GM15510 (cell line): ENCODE measurements around the gene PLIN5.

ENCODE experiments used
- POLR2A ChIP-seq: IDR thresholded peaks from 3 replicates; pipeline ENCODE4 v1.6.1; 2011; ENCODE audit warnings: borderline replicate concordance; ENCODE audit not compliant: insufficient read length; ENCODE audit errors: extremely low read depth

The PLIN5 gene

GRCh38 chr19:4500841-4501591, 34.0 kb downstream of the PLIN5 start:
- TF ChIP-seq POLR2A = no peak

DNA sequence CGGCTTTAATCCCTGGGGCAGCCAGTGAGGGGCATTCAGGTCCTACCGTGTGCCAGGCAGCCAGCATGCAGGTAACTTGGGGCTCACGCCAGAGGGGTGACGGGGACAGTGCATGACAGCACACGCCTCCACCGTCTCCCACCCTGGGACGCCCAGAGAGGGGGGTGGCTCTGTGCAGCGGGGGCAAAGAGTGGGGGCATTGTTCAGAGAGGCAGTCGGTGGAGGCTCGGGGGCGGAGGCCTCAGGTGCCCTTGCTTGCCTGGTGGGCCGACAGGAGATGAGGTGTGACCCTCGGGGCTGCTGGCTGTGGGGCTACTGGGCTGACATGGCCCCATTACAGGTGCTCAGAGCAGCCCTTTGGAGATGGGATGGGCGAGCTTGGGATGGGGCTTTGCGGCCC, 35.2 kb downstream of the PLIN5 start:
- TF ChIP-seq POLR2A = no peak

- no peak for TF ChIP-seq POLR2A
Observed at GRCh38 chr19:4499318-4499717, 35.7 kb downstream of the PLIN5 start.

- no peak for TF ChIP-seq POLR2A
Observed at GRCh38 chr19:4498694-4499093, 36.3 kb downstream of the PLIN5 start.

GRCh38 chr19:4497770-4498389, 37.1 kb downstream of the PLIN5 start:
- TF ChIP-seq POLR2A = no peak

GRCh38 chr19:4496304-4496703, 38.7 kb downstream of the PLIN5 start:
- no peak for TF ChIP-seq POLR2A

DNA sequence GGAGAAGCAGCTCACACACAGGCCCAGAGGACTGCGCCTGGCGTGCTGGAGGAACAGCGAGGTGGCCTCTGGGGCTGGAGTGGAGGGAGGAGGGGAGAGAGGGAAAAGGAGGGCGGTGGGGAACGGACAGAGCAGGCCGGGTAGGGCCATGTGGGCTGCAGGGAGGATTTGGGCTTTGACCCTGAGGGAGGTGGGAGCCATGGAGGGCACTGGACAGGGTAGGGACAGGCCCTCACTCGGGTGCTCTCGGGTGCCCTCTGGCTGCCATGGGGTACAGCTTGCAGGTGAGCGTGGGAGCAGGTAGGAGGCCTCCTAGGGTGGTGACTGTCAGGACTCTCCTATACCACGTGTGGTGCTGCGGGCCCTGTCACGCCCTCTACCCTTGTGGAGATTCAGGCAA, 39.6 kb downstream of the PLIN5 start:
- no peak for TF ChIP-seq POLR2A

- TF ChIP-seq POLR2A = no peak
Observed at GRCh38 chr19:4494691-4495064, 40.3 kb downstream of the PLIN5 start.

DNA sequence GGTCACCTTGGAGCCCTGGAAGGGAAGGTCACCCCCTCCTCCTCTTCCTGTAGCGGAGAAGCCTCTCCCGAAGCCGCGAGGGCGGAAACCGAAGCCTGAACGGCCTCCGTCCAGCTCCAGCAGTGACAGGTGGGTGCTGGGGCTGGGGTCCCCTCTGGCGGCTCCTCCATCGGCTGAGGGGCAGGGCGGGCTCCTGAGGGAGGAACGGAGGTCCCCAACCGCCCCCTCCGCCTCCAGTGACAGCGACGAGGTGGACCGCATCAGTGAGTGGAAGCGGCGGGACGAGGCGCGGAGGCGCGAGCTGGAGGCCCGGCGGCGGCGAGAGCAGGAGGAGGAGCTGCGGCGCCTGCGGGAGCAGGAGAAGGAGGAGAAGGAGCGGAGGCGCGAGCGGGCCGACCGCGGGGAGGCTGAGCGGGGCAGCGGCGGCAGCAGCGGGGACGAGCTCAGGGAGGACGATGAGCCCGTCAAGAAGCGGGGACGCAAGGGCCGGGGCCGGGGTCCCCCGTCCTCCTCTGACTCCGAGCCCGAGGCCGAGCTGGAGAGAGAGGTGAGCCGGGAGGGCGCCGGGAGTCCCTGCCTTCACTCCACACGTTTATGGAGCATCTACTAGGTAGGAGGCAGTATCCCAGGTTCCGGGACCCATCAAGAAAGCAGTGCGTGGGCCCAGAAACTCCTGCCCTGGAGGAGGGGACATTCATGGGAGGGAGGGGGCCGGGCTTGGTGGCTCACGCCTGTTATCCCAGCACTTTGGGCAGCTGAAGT, 40.9 kb downstream of the PLIN5 start:
- no peak for TF ChIP-seq POLR2A

DNA sequence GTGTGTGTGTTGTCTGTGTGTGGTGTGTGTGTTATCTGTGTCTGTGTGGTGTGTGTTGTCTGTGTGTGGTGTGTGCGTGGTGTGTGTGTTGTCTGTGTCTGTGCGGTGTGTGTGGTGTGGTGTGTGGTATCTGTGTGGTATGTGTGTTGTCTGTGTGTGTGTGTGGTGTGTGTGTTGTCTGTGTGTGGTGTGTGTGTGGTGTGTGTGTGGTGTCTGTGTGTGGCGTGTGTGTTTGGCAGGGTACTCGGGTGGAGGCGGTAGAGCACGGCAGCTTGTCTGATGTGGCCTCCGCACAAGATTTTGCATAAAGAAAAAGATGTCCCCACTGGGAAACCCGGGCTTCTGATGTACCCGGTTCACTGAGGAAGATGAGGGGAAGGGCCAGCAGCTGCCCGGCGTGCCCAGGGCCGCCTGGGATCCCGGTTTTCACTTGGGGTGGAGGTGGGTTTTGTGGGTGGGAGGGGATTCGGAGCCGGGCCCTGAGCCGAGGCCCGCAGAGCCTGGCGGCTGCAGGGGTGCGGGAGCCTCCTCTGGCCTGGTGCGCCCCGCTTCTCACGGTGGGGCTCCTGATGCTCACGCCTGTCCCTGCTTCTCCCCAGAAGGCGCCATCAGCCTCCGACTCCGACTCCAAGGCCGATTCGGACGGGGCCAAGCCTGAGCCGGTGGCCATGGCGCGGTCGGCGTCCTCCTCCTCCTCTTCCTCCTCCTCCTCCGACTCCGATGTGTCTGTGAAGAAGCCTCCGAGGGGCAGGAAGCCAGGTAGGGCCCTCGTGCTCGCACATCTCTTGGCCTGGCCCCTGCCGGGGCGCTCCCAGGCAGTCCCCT, 41.7 kb downstream of the PLIN5 start:
- TF ChIP-seq POLR2A = no peak

- no peak for TF ChIP-seq POLR2A
Observed at GRCh38 chr19:4492337-4493103, 42.5 kb downstream of the PLIN5 start.

DNA sequence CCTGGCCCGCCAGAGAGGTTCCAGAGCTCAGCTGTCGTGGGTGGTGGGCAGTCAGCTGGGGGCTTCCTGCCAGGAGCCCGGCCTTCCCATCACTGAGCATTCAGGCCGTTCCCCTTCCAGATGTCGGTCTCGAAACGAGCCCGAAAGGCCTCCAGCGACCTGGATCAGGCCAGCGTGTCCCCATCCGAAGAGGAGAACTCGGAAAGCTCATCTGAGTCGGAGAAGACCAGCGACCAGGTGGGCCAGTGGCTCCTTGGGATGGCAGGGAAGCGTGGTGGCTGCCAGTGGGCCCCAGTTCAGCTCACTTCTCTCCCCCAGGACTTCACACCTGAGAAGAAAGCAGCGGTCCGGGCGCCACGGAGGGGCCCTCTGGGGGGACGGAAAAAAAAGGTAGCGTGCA, 43.6 kb downstream of the PLIN5 start:
- TF ChIP-seq POLR2A = no peak

DNA sequence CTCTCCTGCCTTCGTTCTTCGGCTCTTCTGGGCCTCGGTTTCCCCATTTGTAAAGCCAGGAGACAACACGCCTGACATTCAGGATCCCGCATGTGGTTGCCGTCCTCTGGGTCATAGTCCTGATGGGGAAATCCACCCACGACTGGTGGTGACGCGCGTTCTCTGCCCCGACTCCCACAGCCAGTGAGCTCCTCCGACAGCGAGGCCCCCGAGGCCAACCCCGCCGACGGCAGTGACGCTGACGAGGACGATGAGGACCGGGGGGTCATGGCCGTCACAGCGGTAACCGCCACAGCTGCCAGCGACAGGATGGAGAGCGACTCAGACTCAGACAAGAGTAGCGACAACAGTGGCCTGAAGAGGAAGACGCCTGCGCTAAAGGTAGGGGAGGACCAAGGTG, 46.5 kb downstream of the PLIN5 start:
- TF ChIP-seq POLR2A = no peak

DNA sequence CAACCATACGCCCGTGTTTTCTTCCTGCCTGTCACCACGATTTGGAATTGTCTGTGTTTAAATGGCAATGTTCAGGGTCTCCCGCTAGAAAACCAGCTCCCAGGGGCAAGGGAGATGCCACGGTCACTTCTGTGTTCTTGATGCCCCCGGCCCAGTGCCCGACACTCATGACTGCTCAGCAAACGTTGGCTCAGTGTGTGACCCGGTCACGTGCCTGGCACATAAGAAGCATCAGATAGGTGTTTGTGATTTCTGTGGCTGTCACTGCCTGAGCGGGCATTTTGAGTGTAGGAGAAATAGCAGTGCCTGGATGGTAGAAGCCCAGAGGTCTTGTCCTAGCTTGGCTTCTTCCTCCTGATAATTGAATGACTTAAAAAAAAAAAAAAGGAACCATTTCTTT, 47.5 kb downstream of the PLIN5 start:
- no peak for TF ChIP-seq POLR2A
